Uterus (tissue), 2 donors: Measurements from ENCODE around the gene MYOC.
"Not testable (repeated sequence)": the region's sequence is repeated elsewhere in the genome, so short reads cannot be mapped to it uniquely, and the experiment has no call there.

Experiments
- POLR2A ChIP-seq, 2 donors: fragments of 450-650 bp; IDR thresholded peaks; one replicate each; pipeline ENCODE4 v1.6.1; 2016; ENCODE audit warnings: antibody characterized with exemption in 2 of 2, mild to moderate bottlenecking in 1 of 2, moderate library complexity in 1 of 2
- TF ChIP-seq, protein P1 (sequence below), 4 experiments: fragments of 200-600 bp in 2 of 4; fragments of 450-650 bp in 2 of 4; sonication (generic) in 2 of 4; IDR thresholded peaks; one replicate each; pipeline ENCODE4 v1.5.1; 2016 to 2019; ENCODE audit warnings: antibody characterized with exemption in 4 of 4, mild to moderate bottlenecking in 2 of 4, moderate library complexity in 1 of 4

DNA sequence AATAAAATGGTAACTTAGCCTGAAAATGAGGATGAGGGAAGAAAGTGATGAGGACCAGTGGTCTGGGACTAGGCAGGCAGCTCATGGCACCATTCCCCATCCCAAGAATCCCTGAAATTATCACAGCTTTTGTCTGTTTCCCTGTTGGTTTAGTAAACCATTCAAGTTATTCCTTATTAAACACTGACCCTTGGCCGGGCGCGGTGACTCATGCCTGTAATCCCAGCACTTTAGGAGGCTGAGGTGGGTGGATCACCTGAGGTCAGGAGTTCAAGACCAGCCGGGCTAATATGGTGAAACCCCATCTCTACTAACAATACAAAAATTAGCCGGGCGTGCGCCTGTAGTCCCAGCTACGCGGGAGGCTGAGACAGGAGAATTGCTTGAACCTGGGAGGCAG, 3.7 kb upstream of the MYOC start:
- TF ChIP-seq, protein P1, sequence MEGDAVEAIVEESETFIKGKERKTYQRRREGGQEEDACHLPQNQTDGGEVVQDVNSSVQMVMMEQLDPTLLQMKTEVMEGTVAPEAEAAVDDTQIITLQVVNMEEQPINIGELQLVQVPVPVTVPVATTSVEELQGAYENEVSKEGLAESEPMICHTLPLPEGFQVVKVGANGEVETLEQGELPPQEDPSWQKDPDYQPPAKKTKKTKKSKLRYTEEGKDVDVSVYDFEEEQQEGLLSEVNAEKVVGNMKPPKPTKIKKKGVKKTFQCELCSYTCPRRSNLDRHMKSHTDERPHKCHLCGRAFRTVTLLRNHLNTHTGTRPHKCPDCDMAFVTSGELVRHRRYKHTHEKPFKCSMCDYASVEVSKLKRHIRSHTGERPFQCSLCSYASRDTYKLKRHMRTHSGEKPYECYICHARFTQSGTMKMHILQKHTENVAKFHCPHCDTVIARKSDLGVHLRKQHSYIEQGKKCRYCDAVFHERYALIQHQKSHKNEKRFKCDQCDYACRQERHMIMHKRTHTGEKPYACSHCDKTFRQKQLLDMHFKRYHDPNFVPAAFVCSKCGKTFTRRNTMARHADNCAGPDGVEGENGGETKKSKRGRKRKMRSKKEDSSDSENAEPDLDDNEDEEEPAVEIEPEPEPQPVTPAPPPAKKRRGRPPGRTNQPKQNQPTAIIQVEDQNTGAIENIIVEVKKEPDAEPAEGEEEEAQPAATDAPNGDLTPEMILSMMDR (IDR thresholded peaks at IDR 0.05) = not testable (repeated sequence)
- TF ChIP-seq POLR2A (IDR thresholded peaks at IDR 0.05) = not testable (repeated sequence)
